Neural cell (in vitro differentiated cells): ENCODE measurements around the gene CAPN7.

Experiments used
- CTCF ChIP-seq: fragments of 450-650 bp; IDR thresholded peaks from 2 replicates; pipeline ENCODE4 v1.5.1; 2014; ENCODE audit warnings: antibody characterized with exemption, mild to moderate bottlenecking, moderate library complexity; ENCODE audit not compliant: poor library complexity, severe bottlenecking
- EZH2 ChIP-seq: fragments of 200-600, 300-800 bp; shearing (Covaris generic), sonication (generic); IDR thresholded peaks from 2 replicates; pipeline ENCODE4 v1.6.1; 2014; ENCODE audit warnings: antibody characterized with exemption, low read length, borderline replicate concordance, mild to moderate bottlenecking; ENCODE audit not compliant: insufficient read depth, poor library complexity, severe bottlenecking
- POLR2AphosphoS5 ChIP-seq: IDR thresholded peaks from 2 replicates; pipeline ENCODE4 v1.6.1; 2012
- RAD21 ChIP-seq: fragments of 450-650 bp; conservative IDR thresholded peaks from 2 replicates; pipeline ENCODE4 v1.6.1; 2014; ENCODE audit warnings: antibody characterized with exemption, mild to moderate bottlenecking, moderate library complexity
- REST ChIP-seq: IDR thresholded peaks from 2 replicates; pipeline ENCODE4 v1.6.1; 2012; ENCODE audit warnings: borderline replicate concordance
- TAF1 ChIP-seq: IDR thresholded peaks from 2 replicates; pipeline ENCODE4 v1.6.1; 2012; ENCODE audit warnings: low read depth

- TF ChIP-seq CTCF, result no peak
- TF ChIP-seq EZH2, result no peak
- no peak for TF ChIP-seq RAD21
- TF ChIP-seq TAF1, result no peak
- TF ChIP-seq REST, result no peak
- no peak for TF ChIP-seq POLR2AphosphoS5
These were observed 41.0 kb upstream of the CAPN7 start for GRCh38 chr3:15165061-15165460.
